ENCODE data around the gene GPATCH4.

- TF ChIP-seq CTCF (conservative IDR thresholded peaks at IDR 0.05 in 1 of 2, IDR thresholded peaks at IDR 0.05 in 1 of 2; ENCODE audit: low read depth in 1 of 2, low read length in 2 of 2) (no peak), EZH2 (IDR thresholded peaks at IDR 0.05; ENCODE audit: low read length, missing control alignments) (no peak)
Measured at GRCh38 chr1:156596426-156596825, 4.9 kb downstream of the GPATCH4 start.
